ENCODE measurements around the gene ADCY10.

ADCY10 gene

DNA sequence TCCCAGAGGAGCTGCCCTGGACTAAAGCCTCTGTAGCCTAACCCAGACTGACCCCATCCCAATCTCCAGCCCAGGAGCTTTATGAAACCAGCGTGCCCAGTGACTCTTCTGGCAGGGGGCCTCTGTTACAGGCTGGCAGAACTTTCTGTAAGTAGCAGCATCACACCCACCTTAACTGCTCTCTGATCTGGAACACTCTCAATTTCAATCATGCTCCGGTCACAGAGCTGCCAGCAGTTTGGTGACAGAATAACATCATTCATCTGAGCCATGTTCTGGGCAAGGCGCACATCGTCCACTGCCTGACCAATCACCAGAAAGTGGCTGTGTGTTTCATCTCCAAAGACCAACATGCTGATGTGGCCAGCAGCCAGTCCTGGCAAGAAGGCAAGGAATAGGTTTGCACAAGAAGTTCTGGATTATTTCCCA lies 14.7 kb downstream of the ADCY10 start:
- Histone ChIP-seq H3K27me3 (ENCODE audit: insufficient read depth, poor library complexity, severe bottlenecking) (no peaks in the 10 kb centered on the region), H3K27ac (replicated peaks) (no peak overlapping the region), H3K4me3 (replicated peaks; ENCODE audit: insufficient read depth, low read length) (no peak overlapping the region)
- TF ChIP-seq POLR2AphosphoS5 (IDR thresholded peaks at IDR 0.05; ENCODE audit: low read depth): no peak
- TF ChIP-seq, protein P1, sequence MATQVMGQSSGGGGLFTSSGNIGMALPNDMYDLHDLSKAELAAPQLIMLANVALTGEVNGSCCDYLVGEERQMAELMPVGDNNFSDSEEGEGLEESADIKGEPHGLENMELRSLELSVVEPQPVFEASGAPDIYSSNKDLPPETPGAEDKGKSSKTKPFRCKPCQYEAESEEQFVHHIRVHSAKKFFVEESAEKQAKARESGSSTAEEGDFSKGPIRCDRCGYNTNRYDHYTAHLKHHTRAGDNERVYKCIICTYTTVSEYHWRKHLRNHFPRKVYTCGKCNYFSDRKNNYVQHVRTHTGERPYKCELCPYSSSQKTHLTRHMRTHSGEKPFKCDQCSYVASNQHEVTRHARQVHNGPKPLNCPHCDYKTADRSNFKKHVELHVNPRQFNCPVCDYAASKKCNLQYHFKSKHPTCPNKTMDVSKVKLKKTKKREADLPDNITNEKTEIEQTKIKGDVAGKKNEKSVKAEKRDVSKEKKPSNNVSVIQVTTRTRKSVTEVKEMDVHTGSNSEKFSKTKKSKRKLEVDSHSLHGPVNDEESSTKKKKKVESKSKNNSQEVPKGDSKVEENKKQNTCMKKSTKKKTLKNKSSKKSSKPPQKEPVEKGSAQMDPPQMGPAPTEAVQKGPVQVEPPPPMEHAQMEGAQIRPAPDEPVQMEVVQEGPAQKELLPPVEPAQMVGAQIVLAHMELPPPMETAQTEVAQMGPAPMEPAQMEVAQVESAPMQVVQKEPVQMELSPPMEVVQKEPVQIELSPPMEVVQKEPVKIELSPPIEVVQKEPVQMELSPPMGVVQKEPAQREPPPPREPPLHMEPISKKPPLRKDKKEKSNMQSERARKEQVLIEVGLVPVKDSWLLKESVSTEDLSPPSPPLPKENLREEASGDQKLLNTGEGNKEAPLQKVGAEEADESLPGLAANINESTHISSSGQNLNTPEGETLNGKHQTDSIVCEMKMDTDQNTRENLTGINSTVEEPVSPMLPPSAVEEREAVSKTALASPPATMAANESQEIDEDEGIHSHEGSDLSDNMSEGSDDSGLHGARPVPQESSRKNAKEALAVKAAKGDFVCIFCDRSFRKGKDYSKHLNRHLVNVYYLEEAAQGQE (IDR thresholded peaks at IDR 0.05; ENCODE audit: insufficient replicate concordance, low read depth): no peak
- no peak for TF ChIP-seq GABPA (IDR thresholded peaks at IDR 0.05; ENCODE audit: low read depth)
- TF ChIP-seq, protein P2, sequence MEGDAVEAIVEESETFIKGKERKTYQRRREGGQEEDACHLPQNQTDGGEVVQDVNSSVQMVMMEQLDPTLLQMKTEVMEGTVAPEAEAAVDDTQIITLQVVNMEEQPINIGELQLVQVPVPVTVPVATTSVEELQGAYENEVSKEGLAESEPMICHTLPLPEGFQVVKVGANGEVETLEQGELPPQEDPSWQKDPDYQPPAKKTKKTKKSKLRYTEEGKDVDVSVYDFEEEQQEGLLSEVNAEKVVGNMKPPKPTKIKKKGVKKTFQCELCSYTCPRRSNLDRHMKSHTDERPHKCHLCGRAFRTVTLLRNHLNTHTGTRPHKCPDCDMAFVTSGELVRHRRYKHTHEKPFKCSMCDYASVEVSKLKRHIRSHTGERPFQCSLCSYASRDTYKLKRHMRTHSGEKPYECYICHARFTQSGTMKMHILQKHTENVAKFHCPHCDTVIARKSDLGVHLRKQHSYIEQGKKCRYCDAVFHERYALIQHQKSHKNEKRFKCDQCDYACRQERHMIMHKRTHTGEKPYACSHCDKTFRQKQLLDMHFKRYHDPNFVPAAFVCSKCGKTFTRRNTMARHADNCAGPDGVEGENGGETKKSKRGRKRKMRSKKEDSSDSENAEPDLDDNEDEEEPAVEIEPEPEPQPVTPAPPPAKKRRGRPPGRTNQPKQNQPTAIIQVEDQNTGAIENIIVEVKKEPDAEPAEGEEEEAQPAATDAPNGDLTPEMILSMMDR (IDR thresholded peaks at IDR 0.05; ENCODE audit: insufficient read depth, low read length): no peak
- no peak for TF ChIP-seq SPI1 (IDR thresholded peaks at IDR 0.05; ENCODE audit: borderline replicate concordance, low read depth)
- DNase-seq (ENCODE audit: low read depth in 1 of 2, low spot score in 1 of 2): no peak

DNA sequence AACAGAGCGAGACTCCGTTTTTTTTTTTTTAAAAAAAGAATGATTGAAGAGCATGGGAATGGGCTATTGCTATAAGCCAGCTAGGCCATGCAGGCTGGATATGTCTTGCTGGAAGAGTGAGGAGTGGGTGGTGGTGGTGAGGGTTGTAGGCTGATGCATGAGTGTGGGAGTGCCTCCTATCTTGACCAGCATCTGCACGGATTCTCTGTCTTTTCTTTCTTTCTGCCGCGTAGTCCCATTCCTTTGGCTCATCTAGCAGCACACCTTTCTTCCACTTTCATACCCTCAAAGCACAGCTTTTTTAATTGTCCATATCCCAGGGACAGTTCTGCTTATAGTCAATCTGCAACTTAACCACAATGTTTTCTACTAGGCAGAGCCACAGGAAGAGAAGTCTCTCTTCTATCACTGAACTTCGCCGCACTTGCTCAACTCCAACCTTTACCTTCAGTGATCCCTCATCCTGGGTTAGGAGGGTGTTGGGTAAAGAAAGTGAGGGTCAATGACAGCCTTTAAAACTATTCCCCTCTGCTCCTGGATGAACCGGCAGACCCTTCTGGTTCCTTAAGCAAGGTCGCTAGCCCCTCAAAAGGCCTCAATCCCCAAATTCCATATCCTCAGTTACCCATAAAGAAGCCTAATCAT lies 15.2 kb downstream of the ADCY10 start:
- H3K27me3 ChIP-seq (ENCODE audit: insufficient read depth, poor library complexity, severe bottlenecking): no peaks in the 10 kb centered on the region
- no peak overlapping the region for H3K4me3 ChIP-seq (replicated peaks; ENCODE audit: insufficient read depth, low read length)
- TF ChIP-seq SPI1 (IDR thresholded peaks at IDR 0.05; ENCODE audit: borderline replicate concordance, low read depth): no peak
- TF ChIP-seq, protein P1 (IDR thresholded peaks at IDR 0.05; ENCODE audit: insufficient replicate concordance, low read depth): no peak
- no peak for TF ChIP-seq POLR2AphosphoS5 (IDR thresholded peaks at IDR 0.05; ENCODE audit: low read depth)
- TF ChIP-seq GABPA (IDR thresholded peaks at IDR 0.05; ENCODE audit: low read depth): no peak
- TF ChIP-seq, protein P2 (IDR thresholded peaks at IDR 0.05; ENCODE audit: insufficient read depth, low read length): no peak
- no peak overlapping the region for H3K27ac ChIP-seq (replicated peaks)
- DNase-seq (ENCODE audit: low read depth in 1 of 2, low spot score in 1 of 2): no peak

DNA sequence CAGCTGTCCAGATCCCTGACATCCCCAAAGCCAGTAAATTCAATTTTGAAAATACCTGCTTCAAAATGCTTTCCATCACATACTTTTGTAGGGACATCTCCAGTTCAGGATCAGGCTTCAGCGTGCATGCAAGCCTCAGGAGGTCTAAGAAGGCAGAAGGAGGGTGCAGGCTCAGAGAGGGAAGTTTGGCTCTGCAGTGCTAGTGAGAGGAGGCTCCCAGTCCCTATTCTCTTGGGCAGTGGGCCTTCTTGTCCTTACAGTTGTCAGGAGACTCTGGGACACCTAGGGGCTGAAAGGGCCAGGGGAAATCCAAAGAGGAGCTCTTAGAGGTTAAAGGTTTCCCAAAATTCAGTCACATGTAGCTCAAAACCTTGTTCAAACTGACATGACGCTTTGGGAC lies 20.1 kb downstream of the ADCY10 start:
- Histone ChIP-seq H3K4me3 (replicated peaks; ENCODE audit: insufficient read depth, low read length) (no peak overlapping the region), H3K27me3 (ENCODE audit: insufficient read depth, poor library complexity, severe bottlenecking) (no peaks in the 10 kb centered on the region), H3K27ac (replicated peaks) (peak overlapping the region; percentile 20)
- peak in 1 of 2 experiments; percentile 51 for DNase-seq (ENCODE audit: low read depth in 1 of 2, low spot score in 1 of 2)
- TF ChIP-seq, protein P1 (IDR thresholded peaks at IDR 0.05; ENCODE audit: insufficient replicate concordance, low read depth): no peak

All from HL-60 (cell line).